IPS-20b (cell line): Measurements from ENCODE around the gene CAV1.

ENCODE experiments used
- H3K27ac ChIP-seq: one replicate; pipeline ENCODE4 v1.5.1; 2013; ENCODE audit warnings: low read length
- H3K27me3 ChIP-seq: 2 replicates; pipeline ENCODE4 v1.6.1; 2013; ENCODE audit warnings: mild to moderate bottlenecking, low read length, inconsistent platforms; ENCODE audit not compliant: insufficient read depth
- H3K36me3 ChIP-seq: 2 replicates; pipeline ENCODE4 v1.6.1; 2013; ENCODE audit warnings: low read depth, mild to moderate bottlenecking, inconsistent platforms, low read length, moderate library complexity; ENCODE audit not compliant: insufficient read depth
- H3K4me1 ChIP-seq: 2 replicates; pipeline ENCODE4 v1.6.1; 2013; ENCODE audit warnings: mild to moderate bottlenecking, control low read depth, inconsistent platforms, low read length, moderate library complexity; ENCODE audit not compliant: insufficient read depth
- H3K4me3 ChIP-seq: 2 replicates; pipeline ENCODE4 v1.5.1; 2013; ENCODE audit warnings: mild to moderate bottlenecking, low read length, inconsistent platforms
- H3K9ac ChIP-seq: 2 replicates; pipeline ENCODE4 v1.6.1; 2013; ENCODE audit warnings: low read depth, mild to moderate bottlenecking, inconsistent platforms, low read length, moderate library complexity
- H3K9me3 ChIP-seq: 2 replicates; pipeline ENCODE4 v1.6.1; 2013; ENCODE audit warnings: mild to moderate bottlenecking, low read depth, low read length, inconsistent platforms; ENCODE audit not compliant: insufficient read depth

Gene CAV1

DNA sequence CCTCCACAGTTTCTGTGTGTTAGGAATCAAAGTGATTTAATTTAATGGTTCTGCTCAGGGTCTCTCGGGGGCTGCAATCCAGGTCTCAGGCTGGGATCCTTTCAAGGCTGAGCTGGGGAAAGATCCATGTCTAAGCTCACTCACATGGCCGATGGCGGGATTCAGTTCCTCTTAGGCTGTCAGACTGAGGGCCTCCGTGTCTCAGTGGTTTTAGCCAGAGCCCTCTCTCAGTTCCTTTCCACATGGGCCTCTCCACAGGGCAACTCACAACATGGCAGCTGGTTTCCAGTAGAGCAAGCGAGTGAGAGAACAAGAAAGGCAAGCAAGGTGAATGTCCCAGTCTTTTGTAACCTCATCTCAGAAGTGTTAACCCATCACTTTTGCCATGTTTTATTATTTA is 26.9 kb downstream of the CAV1 start:
- Histone ChIP-seq H3K36me3 (no peaks in the 10 kb centered on the region), H3K4me3 (no peak overlapping the region), H3K9ac (no peak overlapping the region), H3K9me3 (no peaks in the 10 kb centered on the region), H3K4me1 (no peaks in the 10 kb centered on the region), H3K27me3 (no peaks in the 10 kb centered on the region), H3K27ac (no peak overlapping the region)

DNA sequence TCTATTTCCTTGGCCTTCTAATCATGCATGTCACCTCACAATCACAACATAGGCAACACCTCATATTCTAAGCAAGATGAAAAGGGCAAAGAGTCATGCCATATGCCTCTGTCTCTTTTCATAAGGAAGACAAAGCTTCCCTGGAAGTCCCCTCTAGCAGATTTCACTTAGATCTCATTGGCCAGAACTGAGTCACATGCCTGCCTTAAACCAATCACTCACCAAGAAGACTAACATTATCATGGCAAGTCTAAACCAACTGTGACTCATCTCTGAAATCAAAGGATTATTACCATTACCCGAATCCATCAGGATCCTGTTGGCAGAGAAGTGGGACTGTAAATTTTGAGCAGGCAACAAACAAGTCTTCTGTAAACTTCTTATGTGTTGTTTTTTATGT is 27.8 kb downstream of the CAV1 start:
- no peaks in the 10 kb centered on the region for H3K4me1 ChIP-seq
- no peaks in the 10 kb centered on the region for H3K9me3 ChIP-seq
- no peak overlapping the region for H3K4me3 ChIP-seq
- no peak overlapping the region for H3K9ac ChIP-seq
- H3K36me3 ChIP-seq = no peaks in the 10 kb centered on the region
- no peak overlapping the region for H3K27ac ChIP-seq
- H3K27me3 ChIP-seq = no peaks in the 10 kb centered on the region

DNA sequence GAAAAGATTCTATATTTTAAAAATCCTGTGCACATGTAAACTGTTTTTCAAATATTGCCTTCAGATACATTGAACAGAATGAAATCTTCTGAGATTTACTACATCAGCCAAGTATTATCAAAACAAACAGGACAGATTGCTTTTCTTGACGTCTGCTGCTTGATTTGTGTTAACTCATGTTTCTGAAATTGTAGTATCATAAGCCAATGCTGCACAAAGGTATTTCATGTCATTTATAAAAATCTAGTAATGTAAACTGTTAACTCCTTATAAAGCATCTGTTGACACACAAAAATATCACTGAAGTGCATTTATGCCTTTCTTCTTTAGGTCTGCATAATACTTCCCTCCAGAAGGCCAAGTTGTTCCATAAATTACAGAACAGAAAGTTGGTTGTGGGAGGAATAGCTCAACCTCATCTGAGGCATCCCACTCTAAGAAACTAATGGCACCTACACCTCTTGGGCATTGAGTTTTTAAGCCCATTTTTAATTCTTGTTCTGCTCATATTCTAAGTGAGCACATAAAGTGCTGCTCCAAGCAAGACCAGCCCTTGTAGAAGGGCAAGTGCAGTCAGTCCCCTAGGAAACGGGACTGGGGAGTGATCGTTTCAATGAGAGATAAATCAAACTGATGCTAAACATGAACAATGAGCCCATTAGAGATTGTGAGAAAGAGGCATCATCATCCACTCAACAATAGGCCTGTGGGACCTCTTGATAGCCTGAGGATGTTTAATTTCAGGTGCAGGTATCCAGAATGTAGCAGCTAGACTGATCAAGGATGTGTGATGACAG is 28.5 kb downstream of the CAV1 start:
- no peaks in the 10 kb centered on the region for H3K36me3 ChIP-seq

GRCh38 chr7:116554436-116554835 is 29.6 kb downstream of the CAV1 start:
- Histone ChIP-seq H3K36me3 (no peaks in the 10 kb centered on the region; the same call in 1 of the 2 replicates), H3K4me1 (no peaks in the 10 kb centered on the region), H3K27ac (no peak overlapping the region), H3K9me3 (no peaks in the 10 kb centered on the region), H3K9ac (no peak overlapping the region), H3K27me3 (no peaks in the 10 kb centered on the region), H3K4me3 (no peak overlapping the region)

More for the DNA sequence above, 28.5 kb downstream of the CAV1 start:
- Histone ChIP-seq H3K4me3 (no peak overlapping the region), H3K9me3 (no peaks in the 10 kb centered on the region), H3K9ac (no peak overlapping the region), H3K27me3 (no peaks in the 10 kb centered on the region), H3K27ac (no peak overlapping the region), H3K4me1 (no peaks in the 10 kb centered on the region)

GRCh38 chr7:116554911-116555310 is 30.1 kb downstream of the CAV1 start:
- no peaks in the 10 kb centered on the region; the same call in 1 of the 2 replicates for H3K36me3 ChIP-seq
- no peaks in the 10 kb centered on the region for H3K27me3 ChIP-seq
- no peak overlapping the region for H3K27ac ChIP-seq
- H3K4me1 ChIP-seq = no peaks in the 10 kb centered on the region
- no peak overlapping the region for H3K4me3 ChIP-seq
- no peaks in the 10 kb centered on the region for H3K9me3 ChIP-seq
- H3K9ac ChIP-seq = no peak overlapping the region

- no peaks in the 10 kb centered on the region for H3K4me1 ChIP-seq
- no peak overlapping the region for H3K9ac ChIP-seq
- H3K27me3 ChIP-seq = no peaks in the 10 kb centered on the region
- no peaks in the 10 kb centered on the region for H3K9me3 ChIP-seq
- H3K4me3 ChIP-seq = no peak overlapping the region
- H3K27ac ChIP-seq = no peak overlapping the region
- no peaks in the 10 kb centered on the region; the same call in 1 of the 2 replicates for H3K36me3 ChIP-seq
These were observed 32.3 kb downstream of the CAV1 start for GRCh38 chr7:116557066-116557585.

DNA sequence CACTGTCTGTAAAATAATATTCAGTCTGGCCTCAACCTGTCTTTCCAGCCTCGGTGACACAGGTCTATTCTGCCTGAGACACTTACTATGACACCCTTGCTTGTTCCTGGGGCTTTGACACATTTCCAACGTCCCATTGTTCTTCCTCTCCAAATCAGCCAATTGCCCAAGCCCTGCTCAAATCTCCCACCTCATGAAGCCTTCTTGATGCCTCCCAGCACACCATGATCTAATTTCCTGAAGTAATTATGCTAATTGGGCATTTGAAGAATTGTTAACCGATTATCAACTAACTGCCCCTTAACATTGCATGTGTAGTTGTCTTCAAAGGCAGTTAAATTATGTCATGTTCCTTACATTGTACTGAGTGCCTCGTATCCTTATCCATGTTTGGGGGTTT is 33.1 kb downstream of the CAV1 start:
- Histone ChIP-seq H3K4me3 (no peak overlapping the region), H3K27me3 (no peaks in the 10 kb centered on the region), H3K36me3 (no peaks in the 10 kb centered on the region; the same call in 1 of the 2 replicates), H3K9me3 (no peaks in the 10 kb centered on the region), H3K4me1 (no peaks in the 10 kb centered on the region), H3K27ac (no peak overlapping the region), H3K9ac (no peak overlapping the region)

- no peaks in the 10 kb centered on the region; the same call in 1 of the 2 replicates for H3K36me3 ChIP-seq
These were observed 35.5 kb downstream of the CAV1 start for GRCh38 chr7:116560021-116560970.

GRCh38 chr7:116561697-116562483 is 37.1 kb downstream of the CAV1 start:
- Histone ChIP-seq H3K9me3 (no peaks in the 10 kb centered on the region), H3K9ac (no peak overlapping the region), H3K36me3 (no peaks in the 10 kb centered on the region; the same call in 1 of the 2 replicates), H3K27me3 (no peaks in the 10 kb centered on the region), H3K27ac (no peak overlapping the region), H3K4me1 (no peaks in the 10 kb centered on the region), H3K4me3 (no peak overlapping the region)

More at GRCh38 chr7:116560021-116560970, 35.5 kb downstream of the CAV1 start:
- H3K4me3 ChIP-seq = no peak overlapping the region
- H3K9me3 ChIP-seq = no peaks in the 10 kb centered on the region
- no peaks in the 10 kb centered on the region for H3K27me3 ChIP-seq
- H3K4me1 ChIP-seq = no peaks in the 10 kb centered on the region
- H3K27ac ChIP-seq = no peak overlapping the region
- H3K9ac ChIP-seq = no peak overlapping the region

- H3K27me3 ChIP-seq = no peaks in the 10 kb centered on the region
- H3K9ac ChIP-seq = no peak overlapping the region
- H3K9me3 ChIP-seq = no peaks in the 10 kb centered on the region
- no peak overlapping the region for H3K4me3 ChIP-seq
- no peak overlapping the region for H3K27ac ChIP-seq
- H3K36me3 ChIP-seq = no peaks in the 10 kb centered on the region; the same call in 1 of the 2 replicates
- no peaks in the 10 kb centered on the region for H3K4me1 ChIP-seq
These were observed 37.8 kb downstream of the CAV1 start for GRCh38 chr7:116562529-116563121.

- no peaks in the 10 kb centered on the region for H3K27me3 ChIP-seq
- no peak overlapping the region for H3K27ac ChIP-seq
- no peak overlapping the region for H3K4me3 ChIP-seq
- no peak overlapping the region for H3K9ac ChIP-seq
- H3K36me3 ChIP-seq = no peaks in the 10 kb centered on the region
- H3K4me1 ChIP-seq = no peaks in the 10 kb centered on the region
- no peaks in the 10 kb centered on the region for H3K9me3 ChIP-seq
These were observed 41.1 kb downstream of the CAV1 start for GRCh38 chr7:116565981-116566380.
